GM11168 (cell line): ENCODE results near the gene SRL.

ENCODE experiments used
- in situ Hi-C: fragments of 300-500 bp; cut with MboI; formaldehyde crosslinking; loops from one replicate; pipeline ENCODE4 v1.12.0; 2022; ENCODE audit warnings: low sequenced_read_pairs; ENCODE audit not compliant: unreplicated experiment

Gene SRL

GRCh38 chr16:4205971-4206370 is 35.9 kb downstream of the SRL start:
- in situ Hi-C loops: no loop called here

DNA sequence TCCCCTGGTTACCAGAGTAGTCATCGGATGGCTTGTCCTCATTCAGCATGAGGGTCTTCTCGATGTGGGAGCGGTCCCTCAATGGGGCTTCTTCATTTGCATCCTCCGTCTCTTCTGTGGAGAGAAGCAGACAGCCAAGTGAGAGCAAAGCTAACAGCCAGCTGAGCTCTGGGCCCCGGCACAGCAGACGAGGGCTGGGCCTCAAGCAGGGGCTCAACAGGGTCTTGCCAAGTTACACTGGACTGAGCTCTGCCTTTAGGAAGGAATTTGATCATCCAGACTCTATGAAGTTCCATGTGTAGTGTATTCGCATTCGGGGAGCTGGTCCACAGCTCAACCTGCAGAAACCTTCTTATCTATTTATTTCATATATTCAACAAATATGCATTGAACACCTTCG is 37.4 kb downstream of the SRL start:
- in situ Hi-C loops: no loop called here

DNA sequence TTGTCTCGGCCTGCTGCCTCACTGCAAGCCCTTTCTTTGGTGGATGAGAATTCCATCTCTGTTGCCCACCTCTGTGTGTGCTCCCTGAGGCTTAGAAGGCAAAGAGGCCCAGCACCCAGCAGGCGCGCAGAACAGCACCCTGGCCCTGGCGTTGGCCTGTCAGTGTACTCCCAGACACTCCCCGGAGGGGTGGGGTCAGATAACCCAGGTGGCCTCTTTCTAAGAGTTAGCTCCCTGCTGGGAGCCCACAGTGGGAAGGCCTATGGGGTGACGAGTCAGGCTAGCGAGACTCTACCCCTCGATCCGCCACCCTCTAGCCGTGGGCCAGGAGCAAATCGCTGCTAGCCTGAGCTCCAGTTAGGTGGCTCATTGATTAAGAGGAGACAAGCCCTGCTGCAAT is 38.1 kb downstream of the SRL start:
- in situ Hi-C loops: no loop called here

GRCh38 chr16:4202615-4203345 is 39.1 kb downstream of the SRL start:
- in situ Hi-C loops: no loop called here

DNA sequence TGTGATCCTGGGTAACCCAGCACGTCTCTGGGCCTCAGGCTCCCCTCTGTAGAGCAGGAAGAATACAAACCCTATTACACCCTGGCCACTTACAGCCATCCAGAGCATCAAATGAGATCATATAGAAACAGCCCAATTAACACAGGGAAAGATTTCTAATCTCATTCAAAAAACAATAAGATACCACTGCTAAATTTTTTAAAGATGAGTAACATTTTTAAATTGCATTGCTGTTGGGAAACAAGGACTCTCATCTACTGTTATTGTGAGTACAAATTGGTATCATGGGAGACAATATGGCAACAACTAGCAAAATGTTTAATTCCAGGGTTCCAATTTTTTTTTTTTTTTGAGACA is 41.1 kb downstream of the SRL start:
- in situ Hi-C loops: no loop called here

DNA sequence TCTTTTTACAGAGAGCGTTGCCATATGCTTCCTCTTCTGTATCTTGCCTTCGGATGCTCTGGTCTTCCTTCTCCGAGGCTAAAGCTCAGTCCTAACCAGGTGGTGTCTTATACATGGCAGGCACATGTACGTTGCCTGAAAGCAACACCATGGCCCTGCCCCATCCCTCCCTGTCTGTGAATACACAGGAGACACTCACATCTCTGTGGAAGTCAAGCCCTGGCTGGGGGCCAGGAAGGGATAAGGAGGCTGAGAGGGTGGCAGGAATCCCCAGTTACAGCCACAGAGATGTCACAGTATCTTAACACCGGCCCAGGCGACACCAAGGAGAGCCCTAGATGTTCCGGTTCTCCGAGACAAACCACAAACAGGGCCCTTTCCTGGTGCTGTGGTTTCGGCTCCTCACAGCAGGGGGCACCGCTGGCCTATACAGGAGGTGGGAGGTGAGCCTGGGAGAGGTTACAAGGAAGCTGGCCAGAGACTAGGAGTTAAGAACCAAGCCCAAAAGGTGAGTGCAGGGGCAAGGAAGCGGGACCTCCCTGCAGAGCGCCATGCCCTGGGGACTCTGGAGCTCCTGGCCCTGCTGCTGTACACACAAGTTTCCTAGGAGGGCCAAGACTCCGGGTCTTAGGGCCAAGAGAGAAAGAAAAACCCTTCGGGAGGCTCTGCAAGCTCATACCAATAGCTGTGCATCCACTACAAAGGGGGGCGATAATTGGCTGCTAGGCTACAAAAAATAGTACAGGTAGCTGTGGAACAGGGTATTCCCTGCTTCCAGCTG is 41.7 kb downstream of the SRL start:
- in situ Hi-C loops: no loop called here

DNA sequence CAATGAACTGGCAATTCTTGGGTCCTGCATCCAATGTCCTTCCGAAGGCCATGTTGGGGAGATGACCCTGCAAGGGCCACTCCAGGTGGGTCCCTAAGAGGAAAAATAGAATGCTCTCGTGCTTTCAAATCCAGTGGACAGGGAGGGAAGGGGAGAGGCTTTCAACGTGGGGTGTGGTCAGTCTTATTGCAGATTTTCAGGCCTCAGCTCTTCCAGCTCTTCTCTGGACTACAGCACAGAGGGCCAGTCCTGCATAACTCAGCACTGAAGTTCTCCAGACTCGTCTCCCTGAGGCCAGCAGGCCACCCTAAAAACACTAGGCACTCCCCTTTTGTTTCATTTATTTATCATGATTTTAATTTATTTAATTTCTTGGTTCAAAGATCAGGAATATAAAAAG is 43.1 kb downstream of the SRL start:
- in situ Hi-C loops: no loop called here

GRCh38 chr16:4194661-4195060 is 47.2 kb downstream of the SRL start:
- in situ Hi-C loops: no loop called here

GRCh38 chr16:4193920-4194319 is 48.0 kb downstream of the SRL start:
- in situ Hi-C loops: no loop called here

- in situ Hi-C loops: no loop called here
Measured at GRCh38 chr16:4192206-4192605, 49.7 kb downstream of the SRL start.

GRCh38 chr16:4190712-4191333 is 51.1 kb downstream of the SRL start:
- in situ Hi-C loops: no loop called here

GRCh38 chr16:4190086-4190485 is 51.8 kb downstream of the SRL start:
- in situ Hi-C loops: no loop called here

- in situ Hi-C loops: no loop called here
Measured at GRCh38 chr16:4184038-4184702, 57.7 kb downstream of the SRL start.

- in situ Hi-C loops: no loop called here
Measured at GRCh38 chr16:4183237-4184037, 58.4 kb downstream of the SRL start.

- in situ Hi-C loops: no loop called here
Measured at GRCh38 chr16:4182581-4183236, 59.2 kb downstream of the SRL start.

DNA sequence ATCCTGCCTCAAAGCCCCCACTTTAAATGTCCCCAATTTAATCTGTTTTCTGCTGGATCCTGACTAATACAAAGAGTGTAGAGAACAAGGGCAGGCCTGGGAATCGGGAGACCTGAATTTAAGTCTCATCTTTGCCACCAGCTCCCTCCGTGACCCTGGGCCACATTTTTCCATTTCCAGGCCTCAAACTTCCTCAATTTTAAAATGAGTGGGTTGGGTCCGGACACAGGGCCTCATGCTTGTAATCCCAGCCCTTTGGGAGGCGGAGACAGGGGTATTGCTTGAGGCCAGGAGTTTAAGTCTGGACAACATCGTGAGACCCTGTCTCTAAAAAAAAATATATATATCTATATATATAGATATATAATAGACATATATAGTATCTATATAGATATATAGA is 61.4 kb downstream of the SRL start:
- in situ Hi-C loops: no loop called here

DNA sequence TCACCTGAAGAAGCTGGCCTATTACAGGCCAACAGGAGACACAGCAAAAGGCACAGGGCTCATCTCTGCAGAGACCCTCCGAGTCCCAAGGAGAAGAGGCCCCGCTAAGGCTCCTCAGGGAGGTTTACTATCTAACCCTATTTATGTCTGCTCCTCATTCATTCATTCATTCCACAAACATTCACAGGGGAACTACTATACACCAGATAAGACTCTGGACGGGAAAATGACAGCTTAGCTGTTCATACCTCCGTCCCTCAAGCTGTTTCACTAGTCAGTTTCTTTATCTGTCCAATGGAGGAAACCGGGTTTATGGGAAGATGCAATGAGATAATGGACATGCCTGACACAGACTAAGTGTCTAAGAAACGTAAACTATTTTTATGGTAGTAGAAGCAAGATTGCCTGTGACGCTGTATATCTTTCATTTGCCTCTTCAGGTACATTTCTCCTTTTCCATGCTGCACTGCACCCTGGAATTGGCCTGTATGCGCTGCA is 62.1 kb downstream of the SRL start:
- in situ Hi-C loops: no loop called here

DNA sequence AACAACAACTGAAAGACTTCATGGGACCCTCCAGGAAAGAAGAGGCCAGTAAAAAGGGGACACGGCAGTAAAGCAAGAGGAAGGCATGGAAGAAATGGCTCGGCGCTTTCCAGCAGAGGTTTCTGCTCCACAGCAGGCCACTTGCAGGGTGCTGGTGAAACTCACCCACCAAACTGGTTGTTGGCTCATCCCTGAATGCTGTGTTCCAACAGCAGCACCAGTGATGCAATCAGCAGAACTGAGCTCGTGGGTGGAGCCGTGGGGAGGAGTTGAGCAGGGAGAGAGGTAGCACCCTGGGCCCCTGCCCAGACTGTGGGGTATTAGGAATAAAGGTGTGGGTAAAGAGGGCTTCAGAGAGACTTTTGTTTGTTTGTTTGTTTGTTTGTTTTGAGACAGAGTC is 62.9 kb downstream of the SRL start:
- in situ Hi-C loops: no loop called here

- in situ Hi-C loops: no loop called here
Measured at GRCh38 chr16:4178468-4179010, 63.3 kb downstream of the SRL start.
